K562 (cell line): ENCODE results near the gene SKIC2. TPM values are rescaled to one million over a fixed set of nuclear protein-coding genes. Genes with fewer than 3 reads are reported as not detected.
A peak's percentile ranks its signal among the peaks of the same experiment; 100 is the strongest.

Experiments
- BCL6 ChIP-seq: fragments of 250-450 bp; sonication (Bioruptor Pico); IDR thresholded peaks from 2 replicates; pipeline ENCODE4 v1.4.0; 2020
- CSDE1 ChIP-seq, 2 experiments: fragments of 450-650 bp; IDR thresholded peaks; 2 replicates each; pipeline ENCODE4 v1.6.1; 2016; ENCODE audit warnings: mild to moderate bottlenecking in 1 of 2
- CTBP1 ChIP-seq: fragments of 450-650 bp; IDR thresholded peaks from 2 replicates; pipeline ENCODE4 v1.6.1; 2016; ENCODE audit warnings: borderline replicate concordance
- ESRRB ChIP-seq: fragments of 250-450 bp; sonication (Bioruptor Pico); IDR thresholded peaks from 2 replicates; pipeline ENCODE4 v1.5.0; 2020; ENCODE audit warnings: mild to moderate bottlenecking, moderate library complexity, borderline replicate concordance
- FIP1L1 ChIP-seq: fragments of 200-400 bp; formaldehyde crosslinking; IDR thresholded peaks from 2 replicates; pipeline ENCODE4 v1.6.1; 2018; ENCODE audit warnings: mild to moderate bottlenecking, low read depth, low read length; ENCODE audit not compliant: poor library complexity, severe bottlenecking
- FOXK2 ChIP-seq, 2 experiments: fragments of 450-650 bp; IDR thresholded peaks in 1 of 2; conservative IDR thresholded peaks in 1 of 2; 2 replicates each; pipeline ENCODE4 v1.6.1; 2016; ENCODE audit warnings: low read depth in 2 of 2, mild to moderate bottlenecking in 1 of 2
- JUN ChIP-seq, 2 experiments: sonication (generic) in 1 of 2; formaldehyde crosslinking in 1 of 2; IDR thresholded peaks; 2 replicates each; pipeline versions ENCODE4 v1.6.1 to v1.8.0; 2012 to 2022; ENCODE audit warnings: borderline replicate concordance in 2 of 2, mild to moderate bottlenecking in 2 of 2, improper control_type of control experiment in 1 of 2, low read depth in 1 of 2, low read length in 1 of 2, missing genetic modification reagents in 1 of 2
- MAZ ChIP-seq, 2 experiments: fragments of 450-650 bp in 1 of 2; sonication (generic) in 1 of 2; formaldehyde crosslinking; IDR thresholded peaks in 1 of 2; conservative IDR thresholded peaks in 1 of 2; 2 replicates each; pipeline versions ENCODE4 v1.4.0 to v1.5.0; 2020; ENCODE audit warnings: mild to moderate bottlenecking in 1 of 2, missing genetic modification reagents in 1 of 2
- MEF2A ChIP-seq: IDR thresholded peaks from 2 replicates; pipeline ENCODE4 v1.6.1; 2011; ENCODE audit warnings: low read depth, mild to moderate bottlenecking, low read length, moderate library complexity; ENCODE audit not compliant: control insufficient read depth
- MTA1 ChIP-seq: fragments of 450-650 bp; IDR thresholded peaks from 2 replicates; pipeline ENCODE4 v1.6.1; 2017; ENCODE audit warnings: borderline replicate concordance
- NFIX ChIP-seq: fragments of 250-450 bp; sonication (Bioruptor Pico); IDR thresholded peaks from 2 replicates; pipeline ENCODE4 v1.4.0; 2020; ENCODE audit warnings: low read depth, mild to moderate bottlenecking, moderate library complexity
- NUFIP1 ChIP-seq: fragments of 450-650 bp; IDR thresholded peaks from 2 replicates; pipeline ENCODE4 v1.6.1; 2018; ENCODE audit not compliant: partially characterized antibody
- RCOR1 ChIP-seq, 2 experiments: IDR thresholded peaks; 2 replicates each; pipeline ENCODE4 v1.6.1; 2012; ENCODE audit warnings: low read depth in 2 of 2, low read length in 2 of 2, borderline replicate concordance in 1 of 2, improper control_type of control experiment in 1 of 2
- SMARCB1 ChIP-seq: IDR thresholded peaks from 2 replicates; pipeline ENCODE4 v1.6.1; 2011; ENCODE audit warnings: improper control_type of control experiment, low read depth; ENCODE audit not compliant: insufficient read length
- U2AF1 ChIP-seq: fragments of 200-400 bp; formaldehyde crosslinking; optimal IDR thresholded peaks from 2 replicates; pipeline ENCODE3; 2017; ENCODE audit warnings: mild to moderate bottlenecking, low read depth, low read length, moderate library complexity
- ZNF143 ChIP-seq: sonication (generic); formaldehyde crosslinking; IDR thresholded peaks from 2 replicates; pipeline ENCODE4 v1.9.0; 2022; ENCODE audit warnings: mild to moderate bottlenecking, missing genetic modification reagents
- ZNF184 ChIP-seq: sonication (generic); formaldehyde crosslinking; IDR thresholded peaks from 2 replicates; pipeline ENCODE4 v1.5.0; 2020; ENCODE audit warnings: missing genetic modification reagents
- ZNF232 ChIP-seq: sonication (generic); formaldehyde crosslinking; IDR thresholded peaks from 2 replicates; pipeline ENCODE4 v1.8.0; 2022; ENCODE audit warnings: mild to moderate bottlenecking, missing genetic modification reagents
- ZNF311 ChIP-seq: fragments of 250-450 bp; sonication (Bioruptor Pico); IDR thresholded peaks from 2 replicates; pipeline ENCODE4 v1.4.0; 2020; ENCODE audit warnings: mild to moderate bottlenecking, moderate library complexity
- polyA plus RNA-seq, 8 experiments: library from polyadenylated mRNA; depleted of rRNA in 4 of 8; stranded (reverse) in 5 of 8; unstranded in 3 of 8; fragments of >200 nt; fragmentation: Nextera tagmentation in 2 of 8; fragmentation: Illumina TruSeq in 1 of 8; extraction: Ambion mirVana in 2 of 8; extraction: Trizol in 1 of 8; gene quantifications; 2 replicates each; pipeline versions ENCODE4 v1.2.1 to v1.2.3, GENCODE V29; 2011 to 2014; ENCODE audit warnings: inconsistent platforms in 1 of 8, missing spikeins in 1 of 8
- total RNA-seq, 7 experiments: library from RNA; depleted of rRNA in 6 of 7; stranded (reverse); fragments of >200 nt in 6 of 7; fragmentation: Illumina TruSeq in 2 of 7; extraction: Trizol in 2 of 7; gene quantifications; 2 replicates each; pipeline versions ENCODE4 v1.2.1 to v1.2.3, GENCODE V29; 2011 to 2021; ENCODE audit warnings: low replicate concordance in 1 of 7
- TF ChIP-seq, protein P1 (sequence below): sonication (generic); formaldehyde crosslinking; IDR thresholded peaks from 2 replicates; pipeline ENCODE4 v1.8.0; 2022; ENCODE audit warnings: mild to moderate bottlenecking, missing genetic modification reagents
- TF ChIP-seq, protein P2 (sequence below): fragments of 450-650 bp; conservative IDR thresholded peaks from 2 replicates; pipeline ENCODE4 v1.6.1; 2016; ENCODE audit warnings: missing genetic modification characterization, low read depth, mild to moderate bottlenecking, missing compliant biosample characterization, moderate library complexity
- TF ChIP-seq, protein P3 (sequence below): fragments of 250-450 bp; sonication (Bioruptor Pico); IDR thresholded peaks from 2 replicates; pipeline ENCODE4 v1.4.0; 2020
- TF ChIP-seq, protein P4 (sequence below): sonication (generic); formaldehyde crosslinking; IDR thresholded peaks from 2 replicates; pipeline ENCODE4 v1.8.1; 2023; ENCODE audit warnings: mild to moderate bottlenecking, missing genetic modification reagents, moderate library complexity

The SKIC2 gene
- total and polyA plus RNA-seq, 9 of the 15 experiments (the other 6 are each of a cell fraction or from before 2014, with no cell fraction given), result 3.3 to 94.6 (median 38.8) TPM

DNA sequence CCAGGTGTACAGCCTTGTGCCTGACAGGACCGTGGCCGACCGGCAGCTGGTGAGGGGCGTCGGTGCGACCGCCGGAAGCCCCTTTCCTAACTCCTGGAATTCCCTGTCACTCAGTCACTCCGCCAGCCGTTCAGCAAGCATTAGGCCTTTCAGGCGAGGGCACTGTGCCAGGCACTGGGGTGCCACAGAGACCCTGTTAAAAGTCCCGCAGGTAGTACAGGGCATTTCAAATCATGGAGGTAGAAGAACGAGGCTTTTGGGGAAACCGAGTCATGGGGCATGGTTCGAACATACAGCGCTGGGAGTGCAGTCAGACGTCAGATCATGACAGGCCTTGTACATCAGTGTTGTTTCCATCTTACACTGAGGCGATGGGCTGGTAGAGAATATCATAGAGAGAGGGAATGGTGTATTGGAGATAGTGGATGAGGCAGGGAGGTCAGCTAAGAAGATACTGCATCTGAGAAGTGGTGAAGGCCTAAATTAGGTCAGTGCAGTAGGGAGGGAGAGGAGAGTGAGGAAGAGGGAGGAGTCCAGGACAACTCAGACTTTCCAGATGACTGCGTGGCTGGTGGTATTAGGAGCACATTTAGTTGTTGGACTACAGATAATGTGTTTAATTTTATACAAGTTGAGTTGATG is 13.9 kb downstream of the SKIC2 start (continued):
- 0 out of 2 replicates have a peak, but pooled peaks have one; percentile 43 for TF ChIP-seq MTA1
- TF ChIP-seq SMARCB1, result no peak
- no peak for TF ChIP-seq JUN (IDR thresholded peaks at IDR 0.05; ENCODE audit: borderline replicate concordance, low read depth, low read length)
- peak; percentile 43; the same call in 1 of the 2 replicates for TF ChIP-seq JUN (CRISPR knock-in tag; IDR thresholded peaks at IDR 0.05; ENCODE audit: borderline replicate concordance)
- TF ChIP-seq FOXK2 (conservative IDR thresholded peaks at IDR 0.05 in 1 of 2, IDR thresholded peaks at IDR 0.05 in 1 of 2; ENCODE audit: low read depth in 2 of 2), result 0 out of 4 replicates have a peak, but pooled peaks of 1 of the 2 experiments have one; percentile 8
- no peak for TF ChIP-seq CSDE1 (IDR thresholded peaks at IDR 0.05)
- TF ChIP-seq, protein P1, sequence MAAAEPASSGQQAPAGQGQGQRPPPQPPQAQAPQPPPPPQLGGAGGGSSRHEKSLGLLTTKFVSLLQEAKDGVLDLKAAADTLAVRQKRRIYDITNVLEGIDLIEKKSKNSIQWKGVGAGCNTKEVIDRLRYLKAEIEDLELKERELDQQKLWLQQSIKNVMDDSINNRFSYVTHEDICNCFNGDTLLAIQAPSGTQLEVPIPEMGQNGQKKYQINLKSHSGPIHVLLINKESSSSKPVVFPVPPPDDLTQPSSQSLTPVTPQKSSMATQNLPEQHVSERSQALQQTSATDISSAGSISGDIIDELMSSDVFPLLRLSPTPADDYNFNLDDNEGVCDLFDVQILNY (CRISPR knock-in tag), result no peak; the same call in none of the 2 replicates
- TF ChIP-seq ZNF232, result peak; percentile 80; the same call in 1 of the 2 replicates
- TF ChIP-seq NFIX (CRISPR knock-in tag), result no peak
- TF ChIP-seq MEF2A, result no peak; the same call in 1 of the 2 replicates
- TF ChIP-seq BCL6 (CRISPR knock-in tag), result no peak; the same call in 1 of the 2 replicates
- TF ChIP-seq ZNF311 (CRISPR knock-in tag), result no peak
- TF ChIP-seq ZNF184 (CRISPR knock-in tag), result no peak
- no peak for TF ChIP-seq ESRRB (CRISPR knock-in tag)
- TF ChIP-seq, protein P2, sequence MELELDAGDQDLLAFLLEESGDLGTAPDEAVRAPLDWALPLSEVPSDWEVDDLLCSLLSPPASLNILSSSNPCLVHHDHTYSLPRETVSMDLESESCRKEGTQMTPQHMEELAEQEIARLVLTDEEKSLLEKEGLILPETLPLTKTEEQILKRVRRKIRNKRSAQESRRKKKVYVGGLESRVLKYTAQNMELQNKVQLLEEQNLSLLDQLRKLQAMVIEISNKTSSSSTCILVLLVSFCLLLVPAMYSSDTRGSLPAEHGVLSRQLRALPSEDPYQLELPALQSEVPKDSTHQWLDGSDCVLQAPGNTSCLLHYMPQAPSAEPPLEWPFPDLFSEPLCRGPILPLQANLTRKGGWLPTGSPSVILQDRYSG, result peak; percentile 84; the same call in 1 of the 2 replicates
- peak in 1 of 2 experiments; percentile 12; a peak in 1 of 4 replicates for TF ChIP-seq RCOR1 (IDR thresholded peaks at IDR 0.05; ENCODE audit: borderline replicate concordance in 1 of 2, low read depth in 2 of 2, low read length in 2 of 2)
- no peak; the same call in 1 of the 2 replicates for TF ChIP-seq CTBP1
- no peak for TF ChIP-seq FIP1L1
- 0 out of 2 replicates have a peak, but pooled peaks have one; percentile 12 for TF ChIP-seq ZNF143 (CRISPR knock-in tag)
- TF ChIP-seq, protein P3, sequence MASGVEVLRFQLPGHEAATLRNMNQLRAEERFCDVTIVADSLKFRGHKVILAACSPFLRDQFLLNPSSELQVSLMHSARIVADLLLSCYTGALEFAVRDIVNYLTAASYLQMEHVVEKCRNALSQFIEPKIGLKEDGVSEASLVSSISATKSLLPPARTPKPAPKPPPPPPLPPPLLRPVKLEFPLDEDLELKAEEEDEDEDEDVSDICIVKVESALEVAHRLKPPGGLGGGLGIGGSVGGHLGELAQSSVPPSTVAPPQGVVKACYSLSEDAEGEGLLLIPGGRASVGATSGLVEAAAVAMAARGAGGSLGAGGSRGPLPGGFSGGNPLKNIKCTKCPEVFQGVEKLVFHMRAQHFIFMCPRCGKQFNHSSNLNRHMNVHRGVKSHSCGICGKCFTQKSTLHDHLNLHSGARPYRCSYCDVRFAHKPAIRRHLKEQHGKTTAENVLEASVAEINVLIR (CRISPR knock-in tag), result no peak
- no peak for TF ChIP-seq U2AF1
- TF ChIP-seq MAZ (CRISPR knock-in tag; conservative IDR thresholded peaks at IDR 0.05 in 1 of 2, IDR thresholded peaks at IDR 0.05 in 1 of 2), result no peak
- TF ChIP-seq, protein P4, sequence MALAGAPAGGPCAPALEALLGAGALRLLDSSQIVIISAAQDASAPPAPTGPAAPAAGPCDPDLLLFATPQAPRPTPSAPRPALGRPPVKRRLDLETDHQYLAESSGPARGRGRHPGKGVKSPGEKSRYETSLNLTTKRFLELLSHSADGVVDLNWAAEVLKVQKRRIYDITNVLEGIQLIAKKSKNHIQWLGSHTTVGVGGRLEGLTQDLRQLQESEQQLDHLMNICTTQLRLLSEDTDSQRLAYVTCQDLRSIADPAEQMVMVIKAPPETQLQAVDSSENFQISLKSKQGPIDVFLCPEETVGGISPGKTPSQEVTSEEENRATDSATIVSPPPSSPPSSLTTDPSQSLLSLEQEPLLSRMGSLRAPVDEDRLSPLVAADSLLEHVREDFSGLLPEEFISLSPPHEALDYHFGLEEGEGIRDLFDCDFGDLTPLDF, result 0 out of 2 replicates have a peak, but pooled peaks have one; percentile 84
- no peak for TF ChIP-seq NUFIP1
